Measurements from ENCODE around the gene FRMPD1. TPM values are rescaled to one million over a fixed set of nuclear protein-coding genes. Genes with fewer than 3 reads are reported as not detected.

Gene FRMPD1
- total RNA-seq, 4 donors from 2014 or later, result 0.46 to 1.7 (median 1.0) TPM

DNA sequence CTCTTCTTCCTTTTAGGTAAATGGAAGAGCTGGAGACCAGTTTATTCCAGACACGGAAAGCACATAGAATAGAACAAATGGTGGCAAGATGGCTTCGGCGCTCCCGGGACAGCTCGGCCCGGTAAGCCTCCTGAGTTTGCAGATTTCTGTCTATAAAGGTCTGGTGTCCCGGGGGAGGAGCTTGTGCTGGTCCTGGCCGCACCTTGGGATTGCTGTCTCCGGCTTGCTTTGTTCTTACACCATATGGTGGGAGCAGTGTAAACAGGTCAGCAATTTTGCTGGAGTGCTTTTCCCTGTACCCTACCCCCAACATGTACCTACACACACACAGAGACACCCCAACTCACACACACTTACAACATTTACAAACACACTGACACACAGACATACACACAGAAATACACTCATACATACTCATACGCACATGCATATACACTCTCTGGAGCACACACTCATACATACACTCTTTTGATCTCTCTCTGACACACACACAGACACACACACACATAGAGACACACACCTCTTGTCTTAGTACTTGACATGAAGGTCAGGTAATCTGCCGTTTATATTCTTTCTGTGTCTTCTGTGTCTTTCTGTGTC, 42.0 kb downstream of the FRMPD1 start:
- peak in 1 of 2 donors; percentile 22 for TF ChIP-seq POLR2A (IDR thresholded peaks at IDR 0.05)
- TF ChIP-seq, protein P1, sequence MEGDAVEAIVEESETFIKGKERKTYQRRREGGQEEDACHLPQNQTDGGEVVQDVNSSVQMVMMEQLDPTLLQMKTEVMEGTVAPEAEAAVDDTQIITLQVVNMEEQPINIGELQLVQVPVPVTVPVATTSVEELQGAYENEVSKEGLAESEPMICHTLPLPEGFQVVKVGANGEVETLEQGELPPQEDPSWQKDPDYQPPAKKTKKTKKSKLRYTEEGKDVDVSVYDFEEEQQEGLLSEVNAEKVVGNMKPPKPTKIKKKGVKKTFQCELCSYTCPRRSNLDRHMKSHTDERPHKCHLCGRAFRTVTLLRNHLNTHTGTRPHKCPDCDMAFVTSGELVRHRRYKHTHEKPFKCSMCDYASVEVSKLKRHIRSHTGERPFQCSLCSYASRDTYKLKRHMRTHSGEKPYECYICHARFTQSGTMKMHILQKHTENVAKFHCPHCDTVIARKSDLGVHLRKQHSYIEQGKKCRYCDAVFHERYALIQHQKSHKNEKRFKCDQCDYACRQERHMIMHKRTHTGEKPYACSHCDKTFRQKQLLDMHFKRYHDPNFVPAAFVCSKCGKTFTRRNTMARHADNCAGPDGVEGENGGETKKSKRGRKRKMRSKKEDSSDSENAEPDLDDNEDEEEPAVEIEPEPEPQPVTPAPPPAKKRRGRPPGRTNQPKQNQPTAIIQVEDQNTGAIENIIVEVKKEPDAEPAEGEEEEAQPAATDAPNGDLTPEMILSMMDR (IDR thresholded peaks at IDR 0.05 in 4 of 5, conservative IDR thresholded peaks at IDR 0.05 in 1 of 5), result no peak
- peak; percentile 43 to 59 for DNase-seq
- Histone ChIP-seq H3K36me3 (no peaks in the 10 kb centered on the region), H3K9me3 (no peaks in the 10 kb centered on the region), H3K4me1 (peaks cover 15 to 18% of the 10 kb centered on the region in 2 donors), H3K27ac (peak overlapping the region; percentile 59 to 82 (median 76)), H3K4me3 (peak overlapping the region; percentile 33 to 46 (median 38)), H3K27me3 (no peaks in the 10 kb centered on the region)
- in situ Hi-C loops (cut with MboI; ENCODE audit: low sequenced_read_pairs in 4 of 4) (no loop called here), intact Hi-C loops (cut with DNase I; ENCODE audit: low total_unique reads) (no loop called here)
- ATAC-seq, result peak; percentile 80 to 84

DNA sequence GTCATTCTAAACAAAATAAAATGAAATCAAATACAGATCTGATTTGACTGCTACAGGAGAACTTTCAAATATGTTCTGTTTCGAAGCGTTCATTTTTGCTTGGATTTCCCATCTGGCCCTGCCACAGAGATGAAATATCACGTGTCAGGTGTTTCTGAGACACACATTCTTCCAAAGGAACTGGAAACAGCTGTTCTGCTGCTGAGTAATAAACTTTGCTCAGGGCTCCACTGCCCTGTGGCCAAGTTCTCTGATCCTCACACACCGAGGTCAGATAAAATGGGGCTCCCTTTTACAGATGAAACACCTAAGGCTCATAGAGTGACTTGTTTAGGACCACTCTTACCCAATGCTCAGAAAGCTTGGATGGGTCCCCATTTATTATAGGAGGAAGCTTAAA, 42.5 kb downstream of the FRMPD1 start:
- ATAC-seq, result peak; percentile 91 to 92

DNA sequence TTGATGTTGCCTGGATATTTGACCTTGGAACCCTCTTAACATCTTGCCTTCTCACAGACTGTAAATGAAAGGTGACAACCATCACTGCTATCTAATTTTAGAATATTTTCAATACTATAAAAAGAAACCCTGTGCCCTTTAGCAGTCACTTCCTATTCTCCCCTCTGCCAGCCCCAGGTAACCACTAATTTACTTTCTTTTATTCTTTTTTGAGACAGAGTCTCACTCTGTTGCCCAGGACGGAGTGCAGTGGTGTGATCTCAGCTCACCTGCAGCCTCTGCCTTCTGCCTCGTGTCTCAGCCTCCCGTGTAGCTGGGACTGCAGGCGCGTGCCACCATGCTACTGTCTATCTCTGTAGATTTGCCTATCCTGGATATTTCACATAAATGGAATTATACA, 43.6 kb downstream of the FRMPD1 start:
- Histone ChIP-seq H3K4me1 (peaks cover 15 to 18% of the 10 kb centered on the region in 2 donors), H3K4me3 (no peak overlapping the region), H3K27ac (no peak overlapping the region), H3K36me3 (no peaks in the 10 kb centered on the region), H3K9me3 (no peaks in the 10 kb centered on the region), H3K27me3 (no peaks in the 10 kb centered on the region)
- TF ChIP-seq POLR2A (IDR thresholded peaks at IDR 0.05), result no peak
- TF ChIP-seq, protein P1 (IDR thresholded peaks at IDR 0.05 in 4 of 5, conservative IDR thresholded peaks at IDR 0.05 in 1 of 5), result no peak
- ATAC-seq (no peak), DNase-seq (no peak)
- intact Hi-C loops (cut with DNase I; ENCODE audit: low total_unique reads), result no loop called here
- in situ Hi-C loops (cut with MboI; ENCODE audit: low sequenced_read_pairs in 4 of 4), result no loop called here

More for the DNA sequence above, 42.5 kb downstream of the FRMPD1 start:
- peak; percentile 18 to 30 for DNase-seq
- Histone ChIP-seq H3K36me3 (no peaks in the 10 kb centered on the region), H3K27ac (peak overlapping the region; percentile 59 to 82 (median 76)), H3K4me3 (peak overlapping the region; percentile 33 to 46 (median 38)), H3K4me1 (peaks cover 15 to 18% of the 10 kb centered on the region in 2 donors), H3K9me3 (no peaks in the 10 kb centered on the region), H3K27me3 (no peaks in the 10 kb centered on the region)
- in situ Hi-C loops (cut with MboI; ENCODE audit: low sequenced_read_pairs in 4 of 4) (no loop called here), intact Hi-C loops (cut with DNase I; ENCODE audit: low total_unique reads) (no loop called here)
- TF ChIP-seq, protein P1 (IDR thresholded peaks at IDR 0.05 in 4 of 5, conservative IDR thresholded peaks at IDR 0.05 in 1 of 5), result no peak
- no peak for TF ChIP-seq POLR2A (IDR thresholded peaks at IDR 0.05)

DNA sequence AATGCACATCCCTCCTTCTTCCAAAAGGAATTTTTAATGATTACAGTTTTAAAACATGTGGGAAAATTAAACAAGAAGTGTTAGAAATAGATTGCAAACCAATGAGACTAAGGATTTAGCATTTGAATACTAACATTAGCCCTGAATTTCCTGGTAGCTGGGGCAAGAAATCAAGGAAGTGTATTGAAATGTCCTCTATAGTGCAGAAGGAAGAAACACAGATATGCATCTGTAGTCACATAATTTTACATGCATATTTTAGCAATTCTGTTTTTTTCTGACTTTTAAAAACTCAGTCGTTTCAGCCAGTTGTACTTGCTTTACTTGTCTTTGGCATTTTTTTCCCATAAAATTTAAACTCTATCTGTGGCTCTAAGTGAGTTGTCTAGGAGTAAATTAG, 45.8 kb downstream of the FRMPD1 start:
- intact Hi-C loops (cut with DNase I; ENCODE audit: low total_unique reads), result no loop called here
- Histone ChIP-seq H3K27me3 (no peaks in the 10 kb centered on the region), H3K36me3 (no peaks in the 10 kb centered on the region), H3K4me3 (no peak overlapping the region), H3K27ac (no peak overlapping the region), H3K9me3 (no peaks in the 10 kb centered on the region), H3K4me1 (peaks cover 15 to 18% of the 10 kb centered on the region in 2 donors)
- TF ChIP-seq, protein P1 (IDR thresholded peaks at IDR 0.05 in 4 of 5, conservative IDR thresholded peaks at IDR 0.05 in 1 of 5), result no peak
- TF ChIP-seq POLR2A (IDR thresholded peaks at IDR 0.05), result no peak
- ATAC-seq (no peak), DNase-seq (no peak)
- in situ Hi-C loops (cut with MboI; ENCODE audit: low sequenced_read_pairs in 4 of 4), result no loop called here

DNA sequence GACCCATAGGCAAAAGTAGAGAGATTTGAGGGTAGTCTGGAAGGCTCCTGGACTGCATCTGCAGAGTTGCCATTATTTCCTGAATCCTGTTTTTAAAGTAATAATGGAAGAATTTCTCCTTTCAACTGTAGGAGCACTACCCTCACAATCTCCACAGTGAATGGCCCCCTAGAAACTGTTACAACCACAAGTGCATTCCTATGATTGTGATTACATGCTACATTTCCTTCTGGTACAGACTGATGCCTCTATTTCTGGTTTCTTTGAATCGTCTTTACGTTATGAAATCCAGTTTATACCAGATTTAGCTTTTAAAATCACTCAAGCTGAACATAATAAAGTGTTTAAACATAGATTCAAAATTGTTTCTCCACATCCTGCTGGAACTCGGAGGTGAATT, 49.4 kb downstream of the FRMPD1 start:
- in situ Hi-C loops (cut with MboI; ENCODE audit: low sequenced_read_pairs in 4 of 4) (no loop called here), intact Hi-C loops (cut with DNase I; ENCODE audit: low total_unique reads) (no loop called here)
- no peaks in the 10 kb centered on the region for H3K9me3 ChIP-seq
- H3K4me3 ChIP-seq, result no peak overlapping the region
- no peaks in the 10 kb centered on the region for H3K36me3 ChIP-seq
- no peaks in the 10 kb centered on the region for H3K27me3 ChIP-seq
- no peak overlapping the region for H3K27ac ChIP-seq
- ATAC-seq (no peak), DNase-seq (no peak)
- H3K4me1 ChIP-seq, result no peaks in the 10 kb centered on the region
- no peak for TF ChIP-seq POLR2A (IDR thresholded peaks at IDR 0.05)
- TF ChIP-seq, protein P1 (IDR thresholded peaks at IDR 0.05 in 4 of 5, conservative IDR thresholded peaks at IDR 0.05 in 1 of 5), result no peak

Measured in gastrocnemius medialis (tissue), 4 donors.